ENCODE data around the gene GBF1.

GBF1 gene

DNA sequence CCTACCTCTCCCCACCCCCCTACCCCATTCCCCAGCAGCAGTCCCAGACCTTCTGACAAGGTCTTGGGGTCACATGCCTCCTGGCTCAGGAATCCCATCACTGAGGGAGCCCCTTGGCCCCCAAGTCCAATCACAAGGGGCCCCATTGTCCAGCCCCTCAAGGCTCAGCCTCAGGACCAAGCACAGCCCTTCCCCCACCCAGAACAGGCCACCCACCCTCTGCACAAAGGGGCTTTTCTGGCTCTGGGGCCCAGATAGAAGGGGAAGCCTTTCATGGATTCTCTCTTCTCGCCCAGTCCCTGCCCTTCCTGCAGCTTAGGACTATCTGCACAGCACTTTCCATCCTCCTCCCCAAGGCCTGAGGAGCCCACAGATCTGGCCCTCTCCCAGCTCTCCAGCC is 180.1 kb downstream of the GBF1 start:
- no peak for DNase-seq

GRCh38 chr10:102426803-102427287 is 181.5 kb downstream of the GBF1 start:
- DNase-seq, result no peak

DNA sequence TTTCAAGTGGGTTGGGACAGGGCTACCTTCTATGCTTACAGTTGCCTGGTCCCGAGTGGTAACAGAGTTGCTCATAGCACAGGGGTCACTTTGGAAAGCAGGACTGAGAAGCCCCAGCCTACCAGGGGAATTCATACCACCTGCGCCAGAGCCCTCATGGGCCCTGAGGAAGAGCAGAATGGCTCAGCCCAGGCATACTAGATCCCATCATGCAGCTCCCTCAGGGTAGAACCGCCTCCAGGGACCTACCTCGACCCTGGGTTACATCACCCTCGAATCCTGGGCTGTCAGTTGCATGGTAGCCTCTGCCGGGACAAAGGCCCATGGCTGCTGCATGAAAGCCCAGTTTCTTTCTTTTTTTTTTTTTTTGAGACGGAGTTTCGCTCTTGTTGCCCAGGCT is 184.1 kb downstream of the GBF1 start:
- DNase-seq, result no peak

DNA sequence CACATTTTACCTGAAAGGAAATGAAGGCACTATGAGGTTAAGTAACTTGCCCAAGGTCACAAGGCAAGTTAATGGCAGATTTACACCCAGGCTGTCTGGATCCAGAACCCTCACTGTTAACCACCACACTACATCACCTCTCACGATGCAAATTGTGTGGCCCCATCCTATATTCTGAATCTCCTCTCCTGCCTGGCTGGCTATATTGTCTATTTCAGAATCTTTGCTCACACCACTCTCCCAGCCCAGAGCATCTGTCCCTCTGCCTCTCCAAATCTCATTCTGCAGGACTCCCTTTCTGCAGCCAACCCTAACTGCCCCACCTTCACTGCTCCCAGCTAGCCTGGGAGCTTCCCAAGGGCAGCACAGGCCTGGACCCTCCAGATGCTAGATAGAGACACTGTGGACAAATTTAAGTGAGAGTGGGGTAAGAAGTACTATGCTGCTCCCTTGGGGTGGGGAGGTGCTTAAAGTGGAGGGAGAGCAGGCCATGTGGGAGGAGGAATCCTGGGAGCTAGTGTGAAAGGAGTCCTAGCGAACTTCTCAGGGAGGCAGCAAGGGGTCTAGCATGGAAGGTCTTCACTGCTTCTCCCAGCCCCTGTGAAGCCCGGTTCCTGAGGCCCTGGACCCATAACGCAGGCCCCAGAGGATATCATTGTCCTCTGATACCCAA is 186.3 kb downstream of the GBF1 start:
- peak; percentile 61 for DNase-seq
